Calu3 (cell line): Measurements from ENCODE around the gene GMDS. TPM values are rescaled to one million over a fixed set of nuclear protein-coding genes. Genes with fewer than 3 reads are reported as not detected.

Source experiments
- BruUV-seq: library from RNA; stranded (reverse); fragments of 400-500 nt; replicated peaks from 2 replicates; lab custom pipeline; 2021; lab: Mats Ljungman, UMichigan
- CTCF ChIA-PET: fragments of 300-600 bp; sonication (Branson Sonifier 250); formaldehyde crosslinking; loops from one replicate; lab custom pipeline; 2022; ENCODE audit warnings: antibody characterized with exemption; lab: Charles Lee
- DNase-seq: peaks from one replicate; pipeline ENCODE4 v3.0.0; 2022
- H3K27ac Mint-ChIP-seq: one replicate; pipeline ENCODE4 v1.8.0; 2022; ENCODE audit warnings: mixed read lengths; ENCODE audit not compliant: unreplicated experiment
- H3K27me3 Mint-ChIP-seq: one replicate; pipeline ENCODE4 v1.8.0; 2022; ENCODE audit warnings: mixed read lengths; ENCODE audit not compliant: unreplicated experiment
- H3K36me3 Mint-ChIP-seq: one replicate; pipeline ENCODE4 v1.8.0; 2022; ENCODE audit warnings: mild to moderate bottlenecking, moderate library complexity, mixed read lengths; ENCODE audit not compliant: insufficient read depth, unreplicated experiment
- H3K4me1 Mint-ChIP-seq: one replicate; pipeline ENCODE4 v1.8.0; 2022; ENCODE audit warnings: mild to moderate bottlenecking, low read depth, mixed read lengths; ENCODE audit not compliant: unreplicated experiment
- H3K4me3 Mint-ChIP-seq: one replicate; pipeline ENCODE4 v1.8.0; 2022; ENCODE audit warnings: mild to moderate bottlenecking, low read depth, moderate library complexity, mixed read lengths; ENCODE audit not compliant: unreplicated experiment
- H3K9me3 Mint-ChIP-seq: one replicate; pipeline ENCODE4 v1.8.0; 2022; ENCODE audit warnings: low read depth, mixed read lengths; ENCODE audit not compliant: unreplicated experiment
- intact Hi-C: fragments of 100-400 bp; cut with micrococcal nuclease; formaldehyde crosslinking; loops from one replicate; pipeline ENCODE4 v1.10.0; 2022; ENCODE audit not compliant: unreplicated experiment
- total RNA-seq: library from RNA; stranded (reverse); gene quantifications from 2 replicates; pipeline ENCODE4 v1.2.3, GENCODE V29; 2022
- TF ChIP-seq, protein P1 (sequence below): fragments of 200-600 bp; IDR thresholded peaks from one replicate; pipeline ENCODE4 v1.8.0; 2022; ENCODE audit warnings: antibody characterized with exemption; ENCODE audit not compliant: unreplicated experiment

The GMDS gene
- total RNA-seq, 1 experiment from 2014 or later, result 58.2 TPM

DNA sequence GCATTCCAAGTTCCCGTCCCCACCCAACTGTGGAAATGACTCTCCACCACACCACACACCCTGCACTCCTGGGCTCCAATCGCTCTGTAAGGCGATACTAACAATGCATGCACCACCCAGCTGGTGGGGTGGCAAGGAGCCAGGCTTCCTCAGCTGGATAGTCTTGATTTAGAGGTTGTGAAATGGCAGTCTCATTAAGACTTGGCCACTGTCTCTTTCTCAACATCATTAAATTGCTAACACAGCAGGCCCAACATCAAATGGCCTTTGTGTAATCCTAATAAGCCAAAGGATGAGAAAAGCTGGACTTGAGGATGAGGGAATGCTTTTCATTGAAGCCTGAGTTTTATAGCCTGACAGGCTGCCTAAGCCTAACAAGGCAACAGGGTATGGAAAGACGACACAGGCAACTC lies 223.7 kb downstream of the GMDS start:
- no peaks in the 10 kb centered on the region for H3K27me3 Mint-ChIP-seq
- no peaks in the 10 kb centered on the region for H3K36me3 Mint-ChIP-seq
- H3K9me3 Mint-ChIP-seq, result no peaks in the 10 kb centered on the region
- no peak overlapping the region for H3K27ac Mint-ChIP-seq
- H3K4me1 Mint-ChIP-seq, result peaks cover 16% of the 10 kb centered on the region
- intact Hi-C loops, result no loop called here
- no peak overlapping the region for H3K4me3 Mint-ChIP-seq
- peak; percentile 50 for DNase-seq
- no TSS peak for BruUV-seq
- TF ChIP-seq, protein P1, sequence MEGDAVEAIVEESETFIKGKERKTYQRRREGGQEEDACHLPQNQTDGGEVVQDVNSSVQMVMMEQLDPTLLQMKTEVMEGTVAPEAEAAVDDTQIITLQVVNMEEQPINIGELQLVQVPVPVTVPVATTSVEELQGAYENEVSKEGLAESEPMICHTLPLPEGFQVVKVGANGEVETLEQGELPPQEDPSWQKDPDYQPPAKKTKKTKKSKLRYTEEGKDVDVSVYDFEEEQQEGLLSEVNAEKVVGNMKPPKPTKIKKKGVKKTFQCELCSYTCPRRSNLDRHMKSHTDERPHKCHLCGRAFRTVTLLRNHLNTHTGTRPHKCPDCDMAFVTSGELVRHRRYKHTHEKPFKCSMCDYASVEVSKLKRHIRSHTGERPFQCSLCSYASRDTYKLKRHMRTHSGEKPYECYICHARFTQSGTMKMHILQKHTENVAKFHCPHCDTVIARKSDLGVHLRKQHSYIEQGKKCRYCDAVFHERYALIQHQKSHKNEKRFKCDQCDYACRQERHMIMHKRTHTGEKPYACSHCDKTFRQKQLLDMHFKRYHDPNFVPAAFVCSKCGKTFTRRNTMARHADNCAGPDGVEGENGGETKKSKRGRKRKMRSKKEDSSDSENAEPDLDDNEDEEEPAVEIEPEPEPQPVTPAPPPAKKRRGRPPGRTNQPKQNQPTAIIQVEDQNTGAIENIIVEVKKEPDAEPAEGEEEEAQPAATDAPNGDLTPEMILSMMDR, result no peak
- CTCF ChIA-PET, result no interaction called here

DNA sequence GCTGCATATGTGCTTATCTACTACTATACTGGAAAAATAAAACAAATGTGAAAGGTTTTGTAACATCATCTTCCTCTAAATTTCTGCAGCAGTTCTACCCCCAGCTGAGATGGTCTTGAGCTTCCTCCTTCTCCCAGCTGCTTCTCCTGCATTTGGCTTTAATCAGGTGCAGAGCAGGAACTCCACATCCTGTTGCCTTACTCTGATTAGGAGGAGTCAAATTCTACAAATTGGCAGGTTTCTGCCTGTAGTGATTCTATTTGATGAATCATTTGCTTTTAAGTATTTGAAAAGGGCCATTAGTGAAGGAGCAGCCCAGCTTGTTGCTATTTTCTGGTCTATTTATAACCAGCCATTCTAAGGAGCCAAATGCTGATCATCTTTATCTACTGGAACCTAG lies 224.5 kb downstream of the GMDS start:
- Mint-ChIP-seq H3K36me3 (no peaks in the 10 kb centered on the region), H3K27me3 (no peaks in the 10 kb centered on the region), H3K27ac (no peak overlapping the region), H3K4me3 (no peak overlapping the region), H3K4me1 (peaks cover 14% of the 10 kb centered on the region), H3K9me3 (no peaks in the 10 kb centered on the region)
- TF ChIP-seq, protein P1, result no peak
- CTCF ChIA-PET, result no interaction called here
- intact Hi-C loops, result no loop called here
- no TSS peak for BruUV-seq
- no peak for DNase-seq

DNA sequence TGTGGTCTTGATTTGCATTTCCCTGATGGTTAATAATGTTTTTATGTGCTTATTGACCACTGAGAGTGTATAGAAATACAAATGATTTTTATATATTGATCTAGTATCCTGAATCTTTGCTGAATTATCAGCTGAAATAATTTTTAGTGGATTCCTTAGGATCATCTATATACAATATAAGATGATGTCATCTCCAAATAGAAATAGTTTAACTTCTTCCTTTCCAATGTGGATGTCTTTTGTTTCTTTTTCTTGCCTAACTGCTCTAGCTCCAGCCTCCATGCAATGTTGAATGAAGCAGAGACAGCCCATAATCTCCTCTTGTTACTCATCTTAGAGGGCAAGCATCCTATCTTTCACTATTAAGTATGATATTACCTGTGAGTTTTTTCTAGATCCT lies 226.4 kb downstream of the GMDS start:
- no peaks in the 10 kb centered on the region for H3K9me3 Mint-ChIP-seq
- no peaks in the 10 kb centered on the region for H3K36me3 Mint-ChIP-seq
- intact Hi-C loops, result no loop called here
- DNase-seq, result no peak
- no peaks in the 10 kb centered on the region for H3K27me3 Mint-ChIP-seq
- no peak overlapping the region for H3K27ac Mint-ChIP-seq
- TF ChIP-seq, protein P1, result no peak
- CTCF ChIA-PET, result no interaction called here
- no peak overlapping the region for H3K4me3 Mint-ChIP-seq
- H3K4me1 Mint-ChIP-seq, result peaks cover 14% of the 10 kb centered on the region
- no TSS peak for BruUV-seq

DNA sequence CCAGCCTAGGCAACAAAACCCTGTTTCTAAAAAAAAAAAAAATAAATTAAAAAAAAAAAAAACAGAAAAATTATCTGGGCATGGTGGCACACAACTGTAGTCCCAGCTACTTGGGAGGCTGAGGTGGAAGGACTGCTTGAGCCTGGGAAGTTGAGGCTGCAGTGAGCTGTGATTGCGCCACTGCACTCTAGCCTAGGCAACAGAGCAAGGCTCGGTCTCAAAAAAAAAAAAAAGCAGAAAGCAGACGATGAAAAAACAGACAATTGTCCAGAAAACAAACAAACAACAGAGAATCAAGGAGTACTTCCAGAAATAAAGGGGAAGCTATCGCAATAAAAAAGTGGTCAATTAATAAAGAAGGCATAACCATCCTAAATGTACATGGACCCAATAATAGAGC lies 229.4 kb downstream of the GMDS start:
- Mint-ChIP-seq H3K36me3 (no peaks in the 10 kb centered on the region), H3K27me3 (no peaks in the 10 kb centered on the region), H3K27ac (no peak overlapping the region), H3K9me3 (no peaks in the 10 kb centered on the region), H3K4me3 (no peak overlapping the region), H3K4me1 (peaks cover 4% of the 10 kb centered on the region)
- intact Hi-C loops, result no loop called here
- TF ChIP-seq, protein P1, result no peak
- no peak for DNase-seq
- BruUV-seq, result no TSS peak
- CTCF ChIA-PET, result interaction anchor here (0.7 kb wide), 1 partner anchor 91 kb away, joined by 4 read pairs; no protein-coding TSS in a partner anchor
